ENCODE data around the gene GALNT9. TPM values are rescaled to one million over a fixed set of nuclear protein-coding genes. Genes with fewer than 3 reads are reported as not detected.
"Not testable (repeated sequence)": the region's sequence is repeated elsewhere in the genome, so short reads cannot be mapped to it uniquely, and the experiment has no call there.

GALNT9 gene
- total RNA-seq, 2 donors from 2014 or later: 0.41 TPM; not detected in 1

GRCh38 chr12:132360906-132361777 lies 31.8 kb upstream of the GALNT9 start:
- H3K9me3 Mint-ChIP-seq: peaks cover 0 to 4% of the 10 kb centered on the region in 2 donors
- DNase-seq (ENCODE audit: low spot score in 2 of 2) (no peak), ATAC-seq (no peak)
- H3K27ac Mint-ChIP-seq: no peak overlapping the region
- H3K36me3 Mint-ChIP-seq: peaks cover 0 to 6% of the 10 kb centered on the region in 2 donors

- no peak overlapping the region for H3K27ac Mint-ChIP-seq
- no peak for DNase-seq (ENCODE audit: low spot score in 2 of 2)
- ATAC-seq: no peak
Measured at GRCh38 chr12:132360410-132360809, 31.0 kb upstream of the GALNT9 start.

DNA sequence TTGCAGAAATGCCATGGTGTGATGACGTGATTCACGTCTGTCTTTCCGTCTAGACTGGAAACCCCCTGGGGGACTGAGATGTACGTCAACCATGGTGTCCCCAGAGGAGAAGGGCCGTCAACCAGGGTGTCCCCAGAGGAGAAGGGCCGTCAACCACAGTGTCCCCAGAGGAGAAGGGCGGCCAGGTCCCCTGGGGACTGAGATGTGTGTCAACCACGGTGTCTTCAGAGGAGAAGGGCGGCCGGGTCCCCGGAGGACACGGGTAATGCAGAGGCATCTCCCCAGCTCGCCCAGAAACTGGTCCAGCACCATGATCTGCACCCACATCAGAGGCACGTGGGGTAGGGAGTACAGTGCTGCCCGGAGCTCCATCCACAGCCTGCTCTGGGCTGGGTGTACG lies 30.6 kb upstream of the GALNT9 start:
- Mint-ChIP-seq H3K9me3 (peaks cover 0 to 4% of the 10 kb centered on the region in 2 donors), H3K27ac (no peak overlapping the region), H3K36me3 (peaks cover 0 to 6% of the 10 kb centered on the region in 2 donors)
- no peak for ATAC-seq
- DNase-seq (ENCODE audit: low spot score in 2 of 2): no peak

More at GRCh38 chr12:132360410-132360809, 31.0 kb upstream of the GALNT9 start:
- Mint-ChIP-seq H3K9me3 (peaks cover 0 to 4% of the 10 kb centered on the region in 2 donors), H3K36me3 (peaks cover 0 to 6% of the 10 kb centered on the region in 2 donors)

DNA sequence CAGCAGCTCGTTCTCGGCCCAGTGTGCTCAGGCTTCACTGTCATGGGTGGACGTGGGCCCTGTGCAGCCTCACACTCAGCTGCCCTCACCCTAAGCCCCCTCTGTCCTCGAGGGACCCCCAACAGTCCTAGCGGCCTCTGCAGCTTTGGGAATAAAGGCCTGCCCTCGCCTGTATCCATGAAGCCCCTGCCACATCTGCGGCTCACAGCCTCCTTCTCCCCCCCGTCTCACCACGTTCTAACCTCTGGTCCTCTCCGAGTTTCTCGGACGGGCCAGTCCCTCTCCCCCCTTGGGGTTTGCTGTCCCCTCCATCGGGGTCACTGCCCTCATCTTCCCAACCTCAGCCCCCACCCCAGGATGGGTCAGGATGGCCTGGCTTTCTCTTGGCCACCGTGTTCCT lies 30.2 kb upstream of the GALNT9 start:
- H3K36me3 Mint-ChIP-seq: peaks cover 0 to 6% of the 10 kb centered on the region in 2 donors

DNA sequence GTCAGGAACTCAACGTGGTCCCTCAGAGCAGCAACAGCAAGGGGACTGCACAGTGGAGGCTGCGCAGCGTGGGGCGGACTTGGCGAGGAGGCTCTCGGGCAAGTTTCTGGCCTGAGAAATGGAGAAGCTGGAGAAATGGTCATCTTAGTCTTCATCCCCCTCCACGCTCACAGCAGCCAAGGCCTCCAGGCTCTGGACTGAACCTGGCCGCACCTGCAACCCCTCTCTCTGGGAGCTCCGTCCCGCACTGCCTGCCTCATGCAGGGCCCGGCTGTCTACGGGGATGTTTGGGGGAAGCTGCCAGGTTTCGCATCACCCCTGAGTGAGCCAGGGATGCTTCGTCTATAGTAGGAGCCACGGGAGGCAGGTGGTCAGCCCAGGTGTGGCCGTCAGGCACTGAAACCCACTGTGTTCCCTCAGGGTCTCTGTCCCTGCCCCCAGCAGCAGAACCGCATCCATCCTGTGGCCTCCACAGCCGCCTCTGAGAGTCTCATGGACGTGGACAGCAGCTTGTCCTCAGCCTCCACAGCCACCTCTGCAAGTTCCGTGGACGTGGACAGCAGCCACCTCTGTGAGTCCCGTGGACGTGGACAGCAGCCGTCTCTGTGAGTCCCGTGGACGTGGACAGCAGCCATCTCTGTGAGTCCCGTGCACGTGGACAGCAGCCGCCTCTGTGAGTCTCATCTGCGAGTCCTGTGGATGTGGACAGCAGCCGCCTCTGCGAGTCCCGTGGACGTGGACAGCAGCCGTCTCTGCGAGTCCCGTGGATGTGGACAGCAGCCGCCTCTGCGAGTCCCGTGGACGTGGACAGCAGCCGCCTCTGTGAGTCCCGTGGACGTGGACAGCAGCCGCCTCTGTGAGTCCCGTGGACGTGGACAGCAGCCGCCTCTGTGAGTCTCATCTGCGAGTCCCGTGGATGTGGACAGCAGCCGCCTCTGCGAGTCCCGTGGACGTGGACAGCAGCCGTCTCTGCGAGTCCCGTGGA lies 29.1 kb upstream of the GALNT9 start:
- ATAC-seq; DNase-seq (ENCODE audit: low spot score in 2 of 2); H3K27ac Mint-ChIP-seq; H3K9me3 Mint-ChIP-seq; H3K36me3 Mint-ChIP-seq: not testable (repeated sequence)

More for the DNA sequence above, 30.2 kb upstream of the GALNT9 start:
- Mint-ChIP-seq H3K9me3 (peaks cover 0 to 4% of the 10 kb centered on the region in 2 donors), H3K27ac (no peak overlapping the region)
- DNase-seq (ENCODE audit: low spot score in 2 of 2): no peak
- ATAC-seq: no peak

DNA sequence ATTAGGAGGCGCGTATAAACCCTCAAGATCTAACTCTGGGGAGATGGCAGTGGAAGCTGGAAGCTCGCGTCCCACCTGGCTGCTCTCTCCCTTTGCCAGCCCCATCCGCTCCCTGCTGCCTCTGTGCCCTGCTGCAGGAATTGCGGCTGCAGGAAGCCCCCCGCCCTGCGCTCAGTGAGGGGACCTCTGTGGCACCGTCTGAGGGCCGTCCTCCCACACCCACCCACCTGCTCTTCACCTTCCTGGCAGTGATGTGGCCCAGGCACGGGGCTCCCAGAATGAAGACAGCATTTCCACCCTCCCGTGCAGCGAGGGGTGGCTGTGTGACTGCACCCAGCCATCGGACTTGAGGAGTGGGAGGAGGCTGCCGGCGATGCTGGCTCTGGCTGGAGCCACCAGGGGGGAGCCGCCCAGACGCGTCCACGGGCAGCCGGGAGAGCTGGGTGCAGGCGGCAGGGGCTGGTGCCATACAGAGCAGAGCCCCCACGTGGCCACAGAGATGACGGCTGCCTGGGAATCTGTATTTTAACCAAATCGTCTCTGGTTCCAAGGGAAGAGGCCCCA lies 28.3 kb upstream of the GALNT9 start:
- Mint-ChIP-seq H3K36me3 (peaks cover 0 to 6% of the 10 kb centered on the region in 2 donors), H3K27ac (no peak overlapping the region), H3K9me3 (peaks cover 0 to 4% of the 10 kb centered on the region in 2 donors)
- DNase-seq (ENCODE audit: low spot score in 2 of 2) (no peak), ATAC-seq (no peak)

DNA sequence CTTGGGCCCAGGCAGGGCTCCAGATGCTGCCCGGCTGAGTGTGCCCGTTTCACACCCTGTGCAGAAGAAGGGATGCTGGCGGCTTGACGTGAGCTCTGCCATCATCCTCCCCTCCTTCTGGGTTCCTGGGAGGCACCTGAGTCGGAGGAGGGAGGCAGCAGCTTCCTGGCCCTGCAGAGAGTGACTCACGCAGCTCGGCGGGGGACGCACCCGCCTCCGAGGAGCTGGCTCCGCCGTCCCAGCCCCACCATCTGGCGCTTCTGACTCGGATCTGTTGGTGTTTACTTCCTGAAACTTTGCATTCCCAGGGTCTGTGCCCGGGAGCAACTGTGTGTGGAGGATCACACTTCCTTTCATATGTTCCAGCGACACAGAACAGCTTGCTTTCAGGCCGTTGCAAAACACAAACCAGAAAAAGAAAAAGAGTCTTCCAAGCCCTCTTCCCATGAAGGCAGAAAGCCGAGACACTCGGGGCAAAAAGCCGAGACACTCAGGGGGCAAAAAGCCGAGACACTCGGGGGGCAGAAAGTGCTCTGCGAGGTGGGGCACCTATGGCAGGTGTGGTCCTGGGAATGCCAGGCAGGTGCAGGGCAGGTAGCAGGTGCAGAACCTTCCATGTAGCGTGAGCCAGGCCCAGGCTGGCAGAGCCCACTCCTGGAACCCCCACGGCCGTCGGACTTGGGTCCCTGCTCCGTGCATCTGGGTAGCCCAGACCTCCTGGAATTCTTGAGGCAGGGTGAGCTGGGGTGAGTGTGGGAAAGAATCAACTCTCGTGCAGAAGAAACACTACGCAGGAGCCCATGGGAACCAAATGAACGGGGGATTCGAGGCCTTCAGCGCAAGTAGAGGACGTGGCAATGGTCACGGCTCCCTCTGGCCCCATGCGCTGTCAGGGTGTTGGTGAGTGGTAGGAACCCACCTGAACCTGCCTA lies 27.6 kb upstream of the GALNT9 start:
- peaks cover 0 to 4% of the 10 kb centered on the region in 2 donors for H3K9me3 Mint-ChIP-seq
- no peak overlapping the region for H3K27ac Mint-ChIP-seq
- ATAC-seq (peak in 1 of 2 donors; percentile 51), DNase-seq (ENCODE audit: low spot score in 2 of 2) (no peak)
- H3K36me3 Mint-ChIP-seq: peaks cover 0 to 6% of the 10 kb centered on the region in 2 donors

GRCh38 chr12:132355742-132356681 lies 26.6 kb upstream of the GALNT9 start:
- Mint-ChIP-seq H3K27ac (no peak overlapping the region), H3K36me3 (peaks cover 0 to 6% of the 10 kb centered on the region in 2 donors), H3K9me3 (peaks cover 0 to 4% of the 10 kb centered on the region in 2 donors)
- DNase-seq (ENCODE audit: low spot score in 2 of 2): no peak
- no peak for ATAC-seq

- Mint-ChIP-seq H3K9me3 (peaks cover 0 to 4% of the 10 kb centered on the region in 2 donors), H3K27ac (no peak overlapping the region), H3K36me3 (peaks cover 0 to 6% of the 10 kb centered on the region in 2 donors)
- ATAC-seq (no peak), DNase-seq (ENCODE audit: low spot score in 2 of 2) (no peak)
Measured at GRCh38 chr12:132354982-132355680, 25.7 kb upstream of the GALNT9 start.

DNA sequence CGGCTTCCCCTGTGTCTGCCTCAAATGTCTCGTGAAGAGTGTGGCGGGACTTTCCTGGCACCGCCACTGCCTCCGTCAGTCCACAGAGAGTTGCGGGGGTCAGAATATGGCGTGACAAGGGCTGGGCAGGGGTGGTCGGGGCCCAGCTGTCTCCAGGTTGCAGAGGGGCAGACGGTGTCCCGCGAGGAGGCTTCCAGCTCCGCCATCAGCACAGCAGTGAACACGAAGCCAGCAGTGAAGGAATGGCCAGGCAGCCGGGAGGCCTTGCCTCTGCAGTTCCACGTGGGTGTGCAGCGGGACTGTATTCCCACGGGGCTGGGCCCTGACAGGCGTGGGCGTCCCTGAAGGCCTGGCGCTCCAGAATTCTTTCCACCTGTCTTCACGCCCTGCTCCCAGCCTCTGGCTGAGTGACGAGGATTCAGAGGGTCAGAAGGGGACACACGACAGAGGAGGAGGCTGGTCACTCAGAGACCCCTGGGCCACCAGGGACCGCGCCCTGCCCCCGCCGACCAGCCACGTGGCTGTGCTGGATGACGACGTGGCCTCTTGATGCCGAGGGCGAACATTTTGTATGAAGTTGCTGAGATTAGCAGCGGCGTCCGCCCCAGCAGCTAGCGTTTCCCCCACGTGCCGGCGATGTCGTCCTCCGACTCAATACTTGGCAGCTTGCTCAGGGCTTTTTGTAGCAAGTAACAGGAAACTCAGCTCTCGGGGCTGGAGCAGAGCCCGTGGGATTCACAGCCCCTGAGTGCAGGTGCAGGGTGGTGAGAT lies 25.0 kb upstream of the GALNT9 start:
- Mint-ChIP-seq H3K9me3 (no peaks in the 10 kb centered on the region), H3K27ac (no peak overlapping the region), H3K36me3 (no peaks in the 10 kb centered on the region)
- ATAC-seq (no peak), DNase-seq (ENCODE audit: low spot score in 2 of 2) (no peak)

GRCh38 chr12:132353811-132354210 lies 24.4 kb upstream of the GALNT9 start:
- Mint-ChIP-seq H3K9me3 (no peaks in the 10 kb centered on the region), H3K36me3 (no peaks in the 10 kb centered on the region), H3K27ac (no peak overlapping the region)
- DNase-seq (ENCODE audit: low spot score in 2 of 2) (no peak), ATAC-seq (no peak)

DNA sequence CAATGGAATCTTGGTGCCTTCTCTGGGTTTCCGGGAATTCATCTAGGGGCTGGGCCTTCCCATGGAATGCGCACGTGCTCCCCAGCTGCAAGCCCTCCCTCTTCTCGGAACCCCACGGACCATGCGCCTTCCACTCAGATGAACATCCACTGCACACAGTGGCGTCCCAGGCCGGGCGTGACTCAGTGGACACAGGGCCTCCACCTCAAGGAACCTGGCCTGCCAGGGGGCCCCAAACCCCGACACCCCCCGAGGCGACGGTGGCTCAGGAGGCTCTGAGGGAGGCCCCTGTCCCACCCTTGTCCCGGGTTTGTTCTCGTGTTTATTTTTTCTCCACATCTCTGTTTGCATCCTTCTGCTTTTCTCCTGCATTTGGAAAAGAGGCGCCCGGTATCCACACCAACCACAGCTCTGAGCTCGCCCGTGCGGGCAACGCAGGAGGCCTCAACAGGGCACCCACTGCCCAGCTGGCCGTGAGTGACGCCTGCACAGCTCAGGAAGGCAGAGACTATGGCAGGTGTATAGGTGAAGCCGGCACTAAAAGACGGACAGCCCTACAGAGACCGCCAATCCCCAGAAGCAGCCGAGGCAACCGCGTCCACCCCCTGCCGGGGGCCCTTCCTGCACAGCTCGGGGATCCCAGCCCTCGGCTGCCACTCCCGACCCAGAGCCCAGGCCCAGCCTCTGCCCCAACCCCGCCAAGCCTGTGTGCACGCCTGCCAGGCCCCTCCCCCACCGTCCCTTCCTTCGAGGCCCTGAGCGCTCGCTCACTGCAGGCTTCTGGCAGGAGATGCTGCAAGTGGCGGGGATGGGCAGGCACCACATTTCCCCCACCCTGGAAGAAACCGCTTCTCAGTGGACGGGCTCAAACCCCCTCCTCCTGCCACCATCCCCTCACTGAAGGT lies 23.8 kb upstream of the GALNT9 start:
- no peaks in the 10 kb centered on the region for H3K9me3 Mint-ChIP-seq
- H3K36me3 Mint-ChIP-seq: no peaks in the 10 kb centered on the region
- H3K27ac Mint-ChIP-seq: no peak overlapping the region
- DNase-seq (ENCODE audit: low spot score in 2 of 2) (no peak), ATAC-seq (no peak)

Data from activated naive CD4-positive, alpha-beta T cell treated with anti-CD3 and anti-CD28 coated beads, Interleukin-2, amount 50 U/mL, for 72 hours (primary cell).